ENCODE results near the gene C17orf58.
A peak's percentile ranks its signal among the peaks of the same experiment; 100 is the strongest.

Gene C17orf58

DNA sequence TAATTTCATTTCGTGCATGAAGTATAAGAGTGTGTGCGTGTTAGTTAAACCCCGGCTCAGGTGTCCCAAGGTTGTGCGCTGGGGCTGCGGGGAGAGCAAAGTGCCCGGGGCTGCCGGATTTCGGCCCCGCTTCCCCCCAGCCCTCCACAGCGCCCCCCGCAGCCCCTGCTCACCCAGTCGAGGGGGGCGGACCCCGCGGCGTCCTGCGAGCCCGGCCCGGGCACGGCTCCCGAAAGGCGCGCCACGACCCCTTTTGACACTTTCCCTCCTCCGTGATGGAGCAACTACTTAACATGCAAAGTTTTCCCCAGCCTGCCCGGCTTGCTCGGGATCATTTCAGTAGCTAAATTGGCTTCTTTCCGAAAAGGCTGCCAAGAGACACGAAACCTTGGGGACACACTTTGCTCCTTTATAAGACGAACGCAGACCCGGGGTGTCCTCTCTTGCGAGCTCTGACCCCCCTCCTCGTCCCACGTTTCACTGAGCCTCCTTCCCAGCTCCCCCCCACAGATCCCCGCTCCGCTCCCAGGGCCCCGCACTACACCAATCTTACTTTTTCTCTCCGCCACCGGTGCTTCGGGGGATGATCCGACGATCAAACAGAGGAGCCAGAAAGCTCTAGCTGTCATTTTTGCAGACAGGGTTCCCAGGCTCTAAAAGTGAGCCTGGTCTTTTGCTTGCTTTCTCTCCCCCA, 552 bp downstream of the C17orf58 start:
- no peak for DNase-seq (ENCODE audit: low read depth in 1 of 2, low spot score in 1 of 2)
- TF ChIP-seq SPI1 (IDR thresholded peaks at IDR 0.05; ENCODE audit: borderline replicate concordance, low read depth): no peak
- TF ChIP-seq POLR2AphosphoS5 (IDR thresholded peaks at IDR 0.05; ENCODE audit: low read depth): no peak
- TF ChIP-seq, protein P1, sequence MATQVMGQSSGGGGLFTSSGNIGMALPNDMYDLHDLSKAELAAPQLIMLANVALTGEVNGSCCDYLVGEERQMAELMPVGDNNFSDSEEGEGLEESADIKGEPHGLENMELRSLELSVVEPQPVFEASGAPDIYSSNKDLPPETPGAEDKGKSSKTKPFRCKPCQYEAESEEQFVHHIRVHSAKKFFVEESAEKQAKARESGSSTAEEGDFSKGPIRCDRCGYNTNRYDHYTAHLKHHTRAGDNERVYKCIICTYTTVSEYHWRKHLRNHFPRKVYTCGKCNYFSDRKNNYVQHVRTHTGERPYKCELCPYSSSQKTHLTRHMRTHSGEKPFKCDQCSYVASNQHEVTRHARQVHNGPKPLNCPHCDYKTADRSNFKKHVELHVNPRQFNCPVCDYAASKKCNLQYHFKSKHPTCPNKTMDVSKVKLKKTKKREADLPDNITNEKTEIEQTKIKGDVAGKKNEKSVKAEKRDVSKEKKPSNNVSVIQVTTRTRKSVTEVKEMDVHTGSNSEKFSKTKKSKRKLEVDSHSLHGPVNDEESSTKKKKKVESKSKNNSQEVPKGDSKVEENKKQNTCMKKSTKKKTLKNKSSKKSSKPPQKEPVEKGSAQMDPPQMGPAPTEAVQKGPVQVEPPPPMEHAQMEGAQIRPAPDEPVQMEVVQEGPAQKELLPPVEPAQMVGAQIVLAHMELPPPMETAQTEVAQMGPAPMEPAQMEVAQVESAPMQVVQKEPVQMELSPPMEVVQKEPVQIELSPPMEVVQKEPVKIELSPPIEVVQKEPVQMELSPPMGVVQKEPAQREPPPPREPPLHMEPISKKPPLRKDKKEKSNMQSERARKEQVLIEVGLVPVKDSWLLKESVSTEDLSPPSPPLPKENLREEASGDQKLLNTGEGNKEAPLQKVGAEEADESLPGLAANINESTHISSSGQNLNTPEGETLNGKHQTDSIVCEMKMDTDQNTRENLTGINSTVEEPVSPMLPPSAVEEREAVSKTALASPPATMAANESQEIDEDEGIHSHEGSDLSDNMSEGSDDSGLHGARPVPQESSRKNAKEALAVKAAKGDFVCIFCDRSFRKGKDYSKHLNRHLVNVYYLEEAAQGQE (IDR thresholded peaks at IDR 0.05; ENCODE audit: insufficient replicate concordance, low read depth): no peak
- no peak for TF ChIP-seq GABPA (IDR thresholded peaks at IDR 0.05; ENCODE audit: low read depth)
- TF ChIP-seq, protein P2, sequence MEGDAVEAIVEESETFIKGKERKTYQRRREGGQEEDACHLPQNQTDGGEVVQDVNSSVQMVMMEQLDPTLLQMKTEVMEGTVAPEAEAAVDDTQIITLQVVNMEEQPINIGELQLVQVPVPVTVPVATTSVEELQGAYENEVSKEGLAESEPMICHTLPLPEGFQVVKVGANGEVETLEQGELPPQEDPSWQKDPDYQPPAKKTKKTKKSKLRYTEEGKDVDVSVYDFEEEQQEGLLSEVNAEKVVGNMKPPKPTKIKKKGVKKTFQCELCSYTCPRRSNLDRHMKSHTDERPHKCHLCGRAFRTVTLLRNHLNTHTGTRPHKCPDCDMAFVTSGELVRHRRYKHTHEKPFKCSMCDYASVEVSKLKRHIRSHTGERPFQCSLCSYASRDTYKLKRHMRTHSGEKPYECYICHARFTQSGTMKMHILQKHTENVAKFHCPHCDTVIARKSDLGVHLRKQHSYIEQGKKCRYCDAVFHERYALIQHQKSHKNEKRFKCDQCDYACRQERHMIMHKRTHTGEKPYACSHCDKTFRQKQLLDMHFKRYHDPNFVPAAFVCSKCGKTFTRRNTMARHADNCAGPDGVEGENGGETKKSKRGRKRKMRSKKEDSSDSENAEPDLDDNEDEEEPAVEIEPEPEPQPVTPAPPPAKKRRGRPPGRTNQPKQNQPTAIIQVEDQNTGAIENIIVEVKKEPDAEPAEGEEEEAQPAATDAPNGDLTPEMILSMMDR (IDR thresholded peaks at IDR 0.05; ENCODE audit: insufficient read depth, low read length): no peak

DNA sequence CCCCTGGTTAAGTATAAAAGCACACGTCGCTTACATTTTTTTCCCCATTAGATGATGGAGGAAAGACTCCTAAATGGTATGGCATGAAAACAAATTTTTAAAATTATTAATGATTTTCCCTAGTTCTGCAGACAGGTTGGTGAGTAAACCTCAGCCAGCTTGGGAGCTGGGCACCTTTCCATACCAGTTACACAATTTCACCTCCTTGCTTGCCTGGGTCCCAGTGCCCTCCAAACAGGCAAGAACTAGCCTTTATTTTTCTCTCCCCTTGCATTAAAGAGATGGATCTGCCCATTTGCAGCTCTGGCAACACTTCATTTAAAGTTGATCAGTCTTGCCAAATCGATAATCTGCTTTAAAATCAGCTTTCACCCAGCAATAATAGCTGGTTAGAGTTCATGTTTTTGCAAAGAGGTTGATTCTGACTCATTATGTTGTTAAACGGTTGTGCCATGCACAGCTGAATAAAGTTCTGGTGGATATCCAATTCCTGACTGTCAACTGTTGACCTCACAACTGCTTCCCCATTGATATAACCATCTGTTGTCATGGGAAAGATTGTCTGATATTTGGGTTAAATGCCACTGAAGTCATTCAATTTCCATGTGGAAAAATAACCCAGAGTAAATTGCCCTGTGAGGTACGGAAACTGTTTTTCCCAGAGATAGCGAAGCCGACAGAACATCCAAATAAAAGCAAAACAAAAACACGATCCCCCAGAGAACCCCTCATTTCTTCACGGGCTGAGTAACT, 1.3 kb downstream of the C17orf58 start:
- Histone ChIP-seq H3K4me3 (replicated peaks; ENCODE audit: insufficient read depth, low read length) (peak overlapping the region; percentile 43), H3K27me3 (ENCODE audit: insufficient read depth, poor library complexity, severe bottlenecking) (peaks cover 3% of the 10 kb centered on the region), H3K27ac (replicated peaks) (no peak overlapping the region)
- TF ChIP-seq, protein P2 (IDR thresholded peaks at IDR 0.05; ENCODE audit: insufficient read depth, low read length): no peak
- TF ChIP-seq GABPA (IDR thresholded peaks at IDR 0.05; ENCODE audit: low read depth): no peak
- no peak for TF ChIP-seq SPI1 (IDR thresholded peaks at IDR 0.05; ENCODE audit: borderline replicate concordance, low read depth)
- TF ChIP-seq, protein P1 (IDR thresholded peaks at IDR 0.05; ENCODE audit: insufficient replicate concordance, low read depth): no peak
- no peak for TF ChIP-seq POLR2AphosphoS5 (IDR thresholded peaks at IDR 0.05; ENCODE audit: low read depth)
- DNase-seq (ENCODE audit: low read depth in 1 of 2, low spot score in 1 of 2): peak in 1 of 2 experiments; percentile 43

More for the DNA sequence above, 552 bp downstream of the C17orf58 start:
- Histone ChIP-seq H3K27me3 (ENCODE audit: insufficient read depth, poor library complexity, severe bottlenecking) (peaks cover 3% of the 10 kb centered on the region), H3K27ac (replicated peaks) (no peak overlapping the region), H3K4me3 (replicated peaks; ENCODE audit: insufficient read depth, low read length) (peak overlapping the region; percentile 43)

DNA sequence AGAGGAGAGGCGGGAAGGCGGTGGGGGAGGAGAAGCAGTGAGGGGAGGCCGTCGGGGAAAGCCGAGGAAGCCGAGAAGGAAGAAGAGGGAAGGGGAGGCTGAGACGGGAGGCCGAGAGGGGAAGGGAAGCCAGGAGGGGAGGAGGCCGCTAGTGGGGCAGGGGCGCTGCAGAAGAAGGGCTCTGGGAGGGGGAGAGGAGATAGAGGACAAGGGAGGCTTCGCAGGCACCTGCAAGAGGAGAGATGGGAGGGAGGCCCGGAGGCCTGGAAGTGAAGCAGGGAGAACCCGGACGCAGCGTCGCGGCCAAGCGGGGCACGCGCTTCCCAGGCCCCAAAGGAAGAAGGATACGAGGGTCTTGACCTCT, 2.3 kb downstream of the C17orf58 start:
- H3K27ac ChIP-seq (replicated peaks): peak overlapping the region; percentile 90
- no peak for TF ChIP-seq SPI1 (IDR thresholded peaks at IDR 0.05; ENCODE audit: borderline replicate concordance, low read depth)
- TF ChIP-seq POLR2AphosphoS5 (IDR thresholded peaks at IDR 0.05; ENCODE audit: low read depth): no peak
- TF ChIP-seq, protein P1 (IDR thresholded peaks at IDR 0.05; ENCODE audit: insufficient replicate concordance, low read depth): no peak
- TF ChIP-seq, protein P2 (IDR thresholded peaks at IDR 0.05; ENCODE audit: insufficient read depth, low read length): no peak
- TF ChIP-seq GABPA (IDR thresholded peaks at IDR 0.05; ENCODE audit: low read depth): no peak
- no peak for DNase-seq (ENCODE audit: low read depth in 1 of 2, low spot score in 1 of 2)

More for the DNA sequence above, 2.3 kb downstream of the C17orf58 start:
- Histone ChIP-seq H3K27me3 (ENCODE audit: insufficient read depth, poor library complexity, severe bottlenecking) (peaks cover 3% of the 10 kb centered on the region), H3K4me3 (replicated peaks; ENCODE audit: insufficient read depth, low read length) (peak overlapping the region; percentile 69)

All from HL-60 (cell line).